BLaER1 treated with 17β-estradiol and CSF1 and Interleukin-3, amounts not matched to agents 10 nM and 100 nM (cell line): ENCODE results near the gene NXPH1.

Source experiments
- H3K27ac ChIP-seq, 11 experiments: shearing (Covaris generic); formaldehyde crosslinking; 2 replicates each; pipeline ENCODE4 v1.8.1; 2022
- H3K27me3 ChIP-seq, 11 experiments: shearing (Covaris generic); formaldehyde crosslinking; 2 replicates each; pipeline ENCODE4 v1.8.1; 2022
- H3K36me3 ChIP-seq, 11 experiments: shearing (Covaris generic); formaldehyde crosslinking; 2 replicates each; pipeline ENCODE4 v1.8.1; 2022
- H3K4me1 ChIP-seq, 10 experiments: shearing (Covaris generic); formaldehyde crosslinking; 2 replicates each; pipeline ENCODE4 v1.8.1; 2022
- H3K4me2 ChIP-seq, 11 experiments: shearing (Covaris generic); formaldehyde crosslinking; 2 replicates each; pipeline ENCODE4 v1.8.1; 2022
- H3K4me3 ChIP-seq, 10 experiments: shearing (Covaris generic); formaldehyde crosslinking; 2 replicates each; pipeline ENCODE4 v1.8.1; 2022
- H3K9ac ChIP-seq, 11 experiments: shearing (Covaris generic); formaldehyde crosslinking; 2 replicates each; pipeline ENCODE4 v1.8.1; 2022
- H3K9me3 ChIP-seq, 11 experiments: shearing (Covaris generic); formaldehyde crosslinking; replicated peaks in 1 of 11; 2 replicates each; pipeline ENCODE4 v1.8.1; 2022
- H4K20me1 ChIP-seq, 11 experiments: shearing (Covaris generic); formaldehyde crosslinking; 2 replicates each; pipeline ENCODE4 v1.8.1; 2022
- Cebpa-rat ChIP-seq, 11 experiments: shearing (Covaris generic); IDR thresholded peaks; 2 replicates each; pipeline ENCODE4 v1.8.1; 2022

NXPH1 gene

DNA sequence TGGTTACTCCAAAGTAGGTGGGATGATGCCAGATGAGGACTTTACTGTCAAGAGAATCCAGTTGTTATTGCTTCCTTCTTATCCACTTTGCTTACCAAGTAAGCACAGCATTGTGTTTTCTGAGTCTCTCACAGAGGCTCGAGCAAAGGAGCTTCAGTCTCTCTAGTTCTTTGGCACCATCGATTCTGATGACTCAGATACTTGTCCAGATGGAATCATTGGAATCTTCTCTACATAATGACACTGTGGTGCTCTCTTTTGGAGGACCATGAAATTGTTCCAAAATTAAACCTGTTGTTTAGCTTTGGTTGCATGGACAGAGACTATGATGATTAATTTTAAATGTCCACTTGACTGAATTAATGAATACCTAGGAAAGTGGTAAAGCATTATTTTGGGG is 132.6 kb downstream of the NXPH1 start:
- TF ChIP-seq Cebpa-rat (IDR thresholded peaks at IDR 0.05) = no peak
- H3K9ac ChIP-seq = no peak overlapping the region
- H4K20me1 ChIP-seq = no peaks in the 10 kb centered on the region
- H3K4me2 ChIP-seq = no peak overlapping the region
- no peaks in the 10 kb centered on the region for H3K4me1 ChIP-seq
- H3K27me3 ChIP-seq = no peaks in the 10 kb centered on the region
- no peaks in the 10 kb centered on the region for H3K9me3 ChIP-seq
- no peaks in the 10 kb centered on the region for H3K36me3 ChIP-seq
- H3K4me3 ChIP-seq = no peak overlapping the region
- no peak overlapping the region for H3K27ac ChIP-seq

DNA sequence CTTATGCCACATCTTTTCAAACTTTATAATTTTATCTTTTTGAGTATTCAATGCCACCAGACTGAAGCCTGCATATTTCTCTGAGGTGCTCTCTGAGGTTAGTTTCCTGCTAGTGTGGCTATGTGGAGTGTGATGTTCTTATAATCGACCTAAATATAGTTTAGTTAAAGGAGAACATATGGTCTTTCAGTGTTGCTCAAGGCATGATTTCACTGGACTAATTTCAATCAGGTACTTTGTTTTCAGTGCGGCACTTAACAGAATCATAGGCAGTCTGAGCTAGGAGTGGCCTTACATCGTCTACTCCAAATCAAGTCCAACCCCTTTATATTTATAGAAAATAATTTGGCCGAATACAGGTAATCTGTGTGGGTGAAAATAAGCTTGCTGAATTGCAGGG is 134.2 kb downstream of the NXPH1 start:
- H3K4me1 ChIP-seq = no peaks in the 10 kb centered on the region
- H3K4me2 ChIP-seq = no peak overlapping the region
- no peak overlapping the region for H3K27ac ChIP-seq
- H4K20me1 ChIP-seq = no peaks in the 10 kb centered on the region
- no peaks in the 10 kb centered on the region for H3K27me3 ChIP-seq
- H3K9me3 ChIP-seq = no peaks in the 10 kb centered on the region
- no peaks in the 10 kb centered on the region for H3K36me3 ChIP-seq
- H3K9ac ChIP-seq = no peak overlapping the region
- no peak for TF ChIP-seq Cebpa-rat (IDR thresholded peaks at IDR 0.05)
- H3K4me3 ChIP-seq = no peak overlapping the region

DNA sequence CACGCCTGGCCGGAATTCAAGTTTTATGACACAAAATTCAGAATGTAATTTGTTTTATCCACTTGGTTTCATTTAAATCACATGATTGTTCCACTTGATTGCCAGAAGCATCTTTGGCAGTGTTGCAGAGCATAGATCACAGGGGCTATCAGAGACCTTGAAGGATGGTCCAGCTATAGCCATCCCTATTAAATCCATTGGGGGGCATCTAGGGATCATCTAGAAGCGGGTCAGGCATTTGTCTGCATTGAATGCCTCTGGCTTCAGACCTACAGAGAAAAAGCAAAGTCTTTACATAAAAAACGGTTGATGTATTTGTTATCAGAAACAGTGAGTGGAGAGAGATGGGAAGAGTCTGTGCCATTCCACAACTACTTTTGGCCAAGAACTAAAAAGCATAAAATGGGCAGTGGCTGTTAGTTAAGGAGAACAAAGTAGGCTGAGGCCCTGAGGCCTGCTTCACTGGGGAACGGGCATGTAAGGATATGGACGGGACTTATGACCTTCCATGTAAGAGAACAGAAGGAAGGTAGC is 146.3 kb downstream of the NXPH1 start:
- no peak for TF ChIP-seq Cebpa-rat (IDR thresholded peaks at IDR 0.05)
- Histone ChIP-seq H3K4me3 (no peak overlapping the region), H3K4me2 (no peak overlapping the region; a peak in 1 of 22 replicates), H3K27me3 (no peaks in the 10 kb centered on the region), H3K27ac (no peak overlapping the region), H3K9me3 (peaks cover 0 to 13% (median 0%) of the 10 kb centered on the region in 11 experiments; a peak in 5 of 22 replicates), H3K4me1 (peaks cover 0 to 16% (median 8%) of the 10 kb centered on the region in 10 experiments; a peak in 11 of 20 replicates), H3K36me3 (no peaks in the 10 kb centered on the region), H4K20me1 (no peaks in the 10 kb centered on the region), H3K9ac (no peak overlapping the region)

DNA sequence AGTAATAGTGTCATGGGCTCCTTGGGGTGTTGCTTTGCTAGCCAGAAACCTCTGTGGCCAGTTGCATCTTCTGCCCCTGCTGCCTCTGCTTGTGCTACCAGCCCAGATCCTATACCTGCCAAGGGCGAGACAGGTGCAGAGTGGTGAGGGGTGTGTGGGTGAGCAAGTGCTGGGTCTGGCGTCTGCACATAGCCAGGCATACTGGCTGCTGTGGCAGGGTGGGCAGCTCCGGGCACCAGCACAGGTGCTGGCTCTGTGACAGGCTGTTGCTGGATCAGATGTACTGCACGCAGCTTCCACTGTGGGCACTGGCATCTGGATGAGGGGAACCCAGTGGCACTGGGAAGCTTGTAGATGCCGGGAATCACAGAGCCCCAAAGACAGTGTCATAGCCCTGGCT is 148.4 kb downstream of the NXPH1 start:
- Histone ChIP-seq H3K36me3 (no peaks in the 10 kb centered on the region), H3K9ac (no peak overlapping the region), H3K4me3 (no peak overlapping the region), H3K4me2 (no peak overlapping the region), H3K27me3 (no peaks in the 10 kb centered on the region), H3K27ac (no peak overlapping the region), H4K20me1 (no peaks in the 10 kb centered on the region), H3K9me3 (peaks cover 0 to 13% (median 0%) of the 10 kb centered on the region in 11 experiments; a peak in 5 of 22 replicates), H3K4me1 (peaks cover 0 to 16% (median 8%) of the 10 kb centered on the region in 10 experiments; a peak in 11 of 20 replicates)
- no peak for TF ChIP-seq Cebpa-rat (IDR thresholded peaks at IDR 0.05)

DNA sequence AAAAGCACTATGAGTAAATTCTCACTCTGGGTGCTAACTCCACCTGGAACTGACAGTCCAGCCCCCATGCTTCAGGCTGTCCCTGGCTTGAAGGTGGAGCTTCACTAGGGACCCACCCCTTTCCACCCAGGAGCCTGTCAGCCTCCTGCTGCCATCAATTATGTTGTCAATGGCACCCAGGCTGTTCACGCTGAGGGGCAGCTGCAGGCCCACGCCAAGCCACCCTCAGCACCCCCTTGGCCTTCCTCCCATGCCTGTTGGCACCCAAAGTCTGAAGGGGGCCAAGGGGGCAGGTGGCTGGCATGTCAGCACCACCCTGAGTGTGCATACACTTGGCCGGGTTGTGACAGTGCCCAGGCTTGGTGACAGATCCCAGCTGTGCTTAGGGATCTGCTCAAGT is 149.3 kb downstream of the NXPH1 start:
- no peak for TF ChIP-seq Cebpa-rat (IDR thresholded peaks at IDR 0.05)
- Histone ChIP-seq H3K36me3 (no peaks in the 10 kb centered on the region), H3K4me2 (no peak overlapping the region), H3K9ac (no peak overlapping the region), H3K9me3 (peaks cover 0 to 13% (median 0%) of the 10 kb centered on the region in 11 experiments; a peak in 5 of 22 replicates), H3K27ac (no peak overlapping the region), H3K4me1 (peaks cover 0 to 16% (median 4%) of the 10 kb centered on the region in 10 experiments; a peak in 11 of 20 replicates), H4K20me1 (no peaks in the 10 kb centered on the region), H3K27me3 (no peaks in the 10 kb centered on the region), H3K4me3 (no peak overlapping the region)

DNA sequence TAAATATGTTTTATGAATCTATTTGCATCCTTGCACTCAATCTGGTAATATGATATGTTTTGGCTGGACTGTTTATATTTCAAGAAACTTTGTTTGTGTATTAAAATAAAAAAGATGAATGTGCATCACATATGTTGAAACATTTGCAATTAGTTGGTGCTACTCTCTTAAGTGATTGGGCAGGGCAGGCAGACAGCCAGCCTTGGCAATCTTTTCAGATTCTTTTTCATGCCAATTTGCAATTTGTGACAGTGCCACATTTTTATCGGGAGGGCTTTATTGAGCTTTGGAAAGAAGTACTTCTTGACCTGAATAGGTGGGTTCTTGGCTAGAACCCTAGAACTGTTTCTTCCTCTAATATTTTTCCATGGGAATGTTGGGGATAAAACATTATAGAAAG is 152.2 kb downstream of the NXPH1 start:
- TF ChIP-seq Cebpa-rat (IDR thresholded peaks at IDR 0.05) = no peak
- Histone ChIP-seq H3K27me3 (no peaks in the 10 kb centered on the region), H3K9ac (no peak overlapping the region), H4K20me1 (no peaks in the 10 kb centered on the region), H3K36me3 (no peaks in the 10 kb centered on the region), H3K4me2 (no peak overlapping the region), H3K4me1 (peaks cover 0 to 8% (median 0%) of the 10 kb centered on the region in 10 experiments; a peak in 3 of 20 replicates), H3K4me3 (no peak overlapping the region), H3K27ac (no peak overlapping the region), H3K9me3 (peaks cover 0 to 13% (median 0%) of the 10 kb centered on the region in 11 experiments; a peak in 5 of 22 replicates)

DNA sequence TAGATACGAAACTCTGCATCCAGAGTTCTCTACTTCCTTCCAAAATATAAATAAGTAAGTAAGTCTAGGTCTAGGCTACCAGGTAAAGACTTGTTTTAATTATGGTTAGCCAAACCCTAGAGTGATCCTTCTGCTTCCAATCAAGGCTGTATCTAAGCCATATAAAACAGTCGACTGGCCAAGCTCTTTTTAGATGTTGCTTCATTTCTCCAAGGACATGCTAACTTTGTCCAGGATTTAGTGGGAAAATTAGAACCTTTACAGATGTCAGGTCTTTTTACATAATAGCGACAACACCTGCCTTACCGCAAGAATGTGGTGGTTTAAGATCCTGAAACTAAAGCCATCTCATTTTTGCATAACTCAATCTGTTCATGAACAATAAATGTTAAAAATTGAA is 156.8 kb downstream of the NXPH1 start:
- H4K20me1 ChIP-seq = no peaks in the 10 kb centered on the region
- no peaks in the 10 kb centered on the region for H3K36me3 ChIP-seq
- no peak overlapping the region for H3K4me2 ChIP-seq
- peaks cover 0 to 21% (median 0%) of the 10 kb centered on the region in 10 experiments; a peak in 5 of 20 replicates for H3K4me1 ChIP-seq
- H3K4me3 ChIP-seq = no peak overlapping the region
- no peaks in the 10 kb centered on the region for H3K27me3 ChIP-seq
- H3K9ac ChIP-seq = no peak overlapping the region
- TF ChIP-seq Cebpa-rat (IDR thresholded peaks at IDR 0.05) = no peak
- H3K9me3 ChIP-seq = no peaks in the 10 kb centered on the region
- no peak overlapping the region for H3K27ac ChIP-seq

DNA sequence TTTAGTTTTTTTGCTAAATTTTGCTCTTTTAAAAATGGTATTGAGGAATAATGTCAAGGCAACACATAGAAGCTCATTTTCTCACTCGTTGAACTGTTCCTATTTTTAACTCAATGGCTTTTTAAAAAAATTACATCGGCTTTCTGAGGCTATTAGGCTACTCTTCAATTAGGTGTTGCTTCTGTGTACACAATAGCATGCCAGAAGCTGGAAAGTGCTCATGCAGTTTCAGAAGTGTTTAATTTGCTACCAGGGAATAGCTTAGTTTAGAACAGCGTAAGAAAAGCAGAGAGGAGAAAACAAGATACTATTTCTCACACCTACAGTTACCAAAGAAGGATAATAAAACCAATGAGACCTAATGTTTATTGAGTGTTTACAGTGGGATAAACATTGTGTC is 157.4 kb downstream of the NXPH1 start:
- Histone ChIP-seq H3K9me3 (no peaks in the 10 kb centered on the region), H3K4me1 (peaks cover 0 to 21% (median 0%) of the 10 kb centered on the region in 10 experiments; a peak in 5 of 20 replicates), H3K27ac (no peak overlapping the region), H3K36me3 (no peaks in the 10 kb centered on the region), H3K4me2 (no peak overlapping the region), H3K9ac (no peak overlapping the region), H3K4me3 (no peak overlapping the region), H4K20me1 (no peaks in the 10 kb centered on the region), H3K27me3 (no peaks in the 10 kb centered on the region)
- TF ChIP-seq Cebpa-rat (IDR thresholded peaks at IDR 0.05) = no peak

DNA sequence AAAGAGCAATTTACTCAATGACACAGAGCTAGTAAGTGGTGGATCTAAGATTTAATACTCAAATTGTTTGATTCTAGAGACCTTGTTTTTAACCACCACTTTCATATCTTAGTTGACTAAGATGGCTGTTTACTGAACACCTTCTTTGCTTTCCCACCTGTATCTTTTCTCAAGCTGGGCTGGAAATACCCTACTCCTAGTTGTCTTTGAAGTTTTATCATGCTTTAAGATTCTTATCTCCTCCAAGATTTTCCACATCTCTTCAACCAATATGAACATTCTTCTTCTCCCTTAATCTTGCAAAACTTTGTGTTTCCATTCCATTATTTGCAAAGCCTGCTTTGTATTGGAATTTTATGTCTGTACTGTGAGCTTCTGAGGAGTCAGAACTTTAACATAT is 157.9 kb downstream of the NXPH1 start:
- H3K36me3 ChIP-seq = no peaks in the 10 kb centered on the region
- peaks cover 0 to 25% (median 0%) of the 10 kb centered on the region in 10 experiments; a peak in 5 of 20 replicates for H3K4me1 ChIP-seq
- H4K20me1 ChIP-seq = no peaks in the 10 kb centered on the region
- TF ChIP-seq Cebpa-rat (IDR thresholded peaks at IDR 0.05) = no peak
- no peak overlapping the region for H3K27ac ChIP-seq
- no peaks in the 10 kb centered on the region for H3K27me3 ChIP-seq
- peak overlapping the region in 2 of 11 experiments; percentile 31 to 32; a peak in 2 of 22 replicates for H3K4me2 ChIP-seq
- no peak overlapping the region for H3K4me3 ChIP-seq
- no peak overlapping the region for H3K9ac ChIP-seq
- no peaks in the 10 kb centered on the region for H3K9me3 ChIP-seq

DNA sequence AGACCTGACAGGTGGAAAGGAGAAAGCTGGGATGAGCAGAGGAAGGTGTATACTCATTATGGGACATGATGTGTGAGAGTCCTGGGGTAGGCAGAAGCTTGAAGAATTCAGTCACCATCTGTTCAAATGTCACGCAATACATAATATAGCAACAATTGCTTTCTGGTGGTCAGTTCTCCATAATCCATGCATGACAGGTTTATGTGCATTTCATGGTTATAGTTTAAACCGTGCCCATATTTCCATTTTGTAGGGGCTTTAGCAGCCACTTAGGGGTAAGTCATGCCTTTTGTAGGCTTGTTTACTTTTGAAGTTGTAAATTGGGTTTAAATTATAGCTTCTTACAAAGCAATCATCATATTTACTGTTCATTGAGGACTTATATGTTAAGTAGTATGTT is 158.8 kb downstream of the NXPH1 start:
- H3K27ac ChIP-seq = no peak overlapping the region
- no peaks in the 10 kb centered on the region for H3K9me3 ChIP-seq
- H3K4me3 ChIP-seq = no peak overlapping the region
- no peak overlapping the region for H3K9ac ChIP-seq
- H3K4me2 ChIP-seq = peak overlapping the region in 2 of 11 experiments; percentile 31 to 32; a peak in 1 of 22 replicates
- no peaks in the 10 kb centered on the region for H4K20me1 ChIP-seq
- H3K4me1 ChIP-seq = peaks cover 0 to 26% (median 0%) of the 10 kb centered on the region in 10 experiments; a peak in 5 of 20 replicates
- H3K27me3 ChIP-seq = no peaks in the 10 kb centered on the region
- no peaks in the 10 kb centered on the region for H3K36me3 ChIP-seq
- TF ChIP-seq Cebpa-rat (IDR thresholded peaks at IDR 0.05) = no peak
